ENCODE measurements around the gene MUTYH. TPM values are rescaled to one million over a fixed set of nuclear protein-coding genes. Genes with fewer than 3 reads are reported as not detected.
A peak's percentile ranks its signal among the peaks of the same experiment; 100 is the strongest.

Gene MUTYH
- total and polyA plus RNA-seq, 2 of the 8 experiments (the other 6 are each of a cell fraction or from before 2014, with no cell fraction given) = 51.9 to 65.7 TPM

DNA sequence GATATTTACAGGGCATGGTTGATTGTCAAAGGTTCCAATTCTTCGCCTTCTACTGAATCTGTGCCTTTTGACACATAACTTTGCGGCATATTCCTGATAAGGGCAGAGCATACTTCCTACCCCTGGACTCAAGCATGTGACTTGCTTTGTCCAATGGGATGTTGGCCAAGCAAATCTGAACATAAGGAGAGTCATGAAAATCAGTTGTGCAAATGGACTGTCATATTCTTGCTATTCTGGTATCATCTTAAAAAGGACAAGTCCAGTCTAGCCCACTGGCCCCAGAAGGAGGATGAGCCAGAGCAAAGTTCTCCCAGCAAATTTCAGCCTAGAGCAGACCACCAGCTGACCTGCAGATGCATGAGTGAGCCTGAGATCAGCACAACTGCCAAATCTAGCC, 41.0 kb upstream of the MUTYH start:
- H3K4me1 ChIP-seq (replicated peaks in 1 of 4; ENCODE audit: control insufficient read depth in 3 of 4, insufficient read depth in 4 of 4, low read length in 3 of 4) = no peaks in the 10 kb centered on the region
- no peaks in the 10 kb centered on the region for H3K36me3 ChIP-seq (ENCODE audit: control insufficient read depth in 2 of 4, insufficient read depth in 4 of 4, low read length in 3 of 4)
- H4K91ac ChIP-seq (replicated peaks; ENCODE audit: insufficient read length, low read length) = no peak overlapping the region
- CTCF ChIA-PET (ENCODE audit: partially characterized antibody) = interaction anchor here (2.0 kb wide), 1 partner anchor 9 kb away, joined by 5 read pairs; no protein-coding TSS in a partner anchor
- H3K23ac ChIP-seq (ENCODE audit: insufficient read length) = no peak overlapping the region
- H3K27me3 ChIP-seq (replicated peaks in 1 of 4; ENCODE audit: control insufficient read depth in 3 of 4, extremely low read depth in 1 of 4, insufficient read depth in 3 of 4, low read length in 3 of 4) = no peaks in the 10 kb centered on the region
- H2BK12ac ChIP-seq (ENCODE audit: low read depth, low read length) = no peak overlapping the region
- H3K9me3 ChIP-seq (ENCODE audit: insufficient read depth in 2 of 2, low read depth in 1 of 2, low read length in 1 of 2) = no peaks in the 10 kb centered on the region
- no peak overlapping the region for H2AFZ ChIP-seq (ENCODE audit: low read length)
- H2BK15ac ChIP-seq (ENCODE audit: low read length) = no peak overlapping the region
- 0 out of 2 replicates have a peak overlapping the region, but pooled peaks have one; percentile 15 for H3K27ac ChIP-seq (ENCODE audit: low read depth, low read length)
- H3K9ac ChIP-seq (replicated peaks in 1 of 4; ENCODE audit: extremely low read depth in 1 of 4, low read depth in 3 of 4, low read length in 3 of 4) = no peak overlapping the region
- no peak overlapping the region for H3K4ac ChIP-seq (replicated peaks; ENCODE audit: insufficient read length, low read depth, low read length)
- TF ChIP-seq CREB1 (IDR thresholded peaks at IDR 0.05) (no peak), RNF2 (IDR thresholded peaks at IDR 0.05; ENCODE audit: borderline replicate concordance, low read depth, low read length, missing control alignments, poor library complexity, severe bottlenecking) (no peak), PHF8 (conservative IDR thresholded peaks at IDR 0.05; ENCODE audit: low read depth, low read length) (no peak), HDAC2 (IDR thresholded peaks at IDR 0.05; ENCODE audit: borderline replicate concordance in 1 of 2, low read depth in 2 of 2, low read length in 2 of 2) (no peak), SIX5 (IDR thresholded peaks at IDR 0.05; ENCODE audit: low read depth, low read length) (no peak), SIRT6 (IDR thresholded peaks at IDR 0.05; ENCODE audit: low read length) (no peak)
- no peak overlapping the region for H2BK20ac ChIP-seq (ENCODE audit: low read length)
- no peak overlapping the region for H3K4me2 ChIP-seq (ENCODE audit: insufficient read depth in 1 of 2, low read depth in 2 of 2, low read length in 2 of 2)
- DNase-seq (ENCODE audit: low read depth in 1 of 2, low spot score in 2 of 2) (no peak), FAIRE-seq (no peak)
- 85% methylated on average over 2 of the region's 2 CpGs; no CpG with 5 or more reads in 1 of the 2 experiments for WGBS, 2 experiments (ENCODE audit: extremely low coverage in 1 of 2, insufficient coverage in 1 of 2, insufficient read length in 1 of 2, insufficient replicate concordance in 2 of 2, low coverage in 1 of 2, low lambda C conversion rate in 2 of 2, missing lambda C conversion rate in 1 of 2)
- no peak overlapping the region for H4K5ac ChIP-seq (ENCODE audit: insufficient read length, low read depth, low read length)
- H3K79me1 ChIP-seq (ENCODE audit: low read depth, low read length) = no peaks in the 10 kb centered on the region
- H2BK5ac ChIP-seq (ENCODE audit: low read depth, low read length) = no peak overlapping the region
- POLR2A ChIA-PET (ENCODE audit: partially characterized antibody) = no interaction called here
- H4K8ac ChIP-seq (ENCODE audit: extremely low read depth, insufficient read depth, low read length) = no peak overlapping the region
- H3K14ac ChIP-seq (ENCODE audit: insufficient read length) = no peak overlapping the region
- no peak overlapping the region for H3K56ac ChIP-seq (replicated peaks; ENCODE audit: insufficient read length, low read depth, low read length)
- H2AK5ac ChIP-seq (ENCODE audit: low read depth, low read length) = no peak overlapping the region
- H4K20me1 ChIP-seq (replicated peaks in 1 of 2; ENCODE audit: control insufficient read depth in 1 of 2, insufficient read depth in 2 of 2, low read length in 2 of 2) = no peaks in the 10 kb centered on the region
- H2BK120ac ChIP-seq (replicated peaks; ENCODE audit: low read depth, low read length) = no peak overlapping the region
- H3K23me2 ChIP-seq (ENCODE audit: low read depth, low read length) = no peaks in the 10 kb centered on the region
- H3K79me2 ChIP-seq (ENCODE audit: control insufficient read depth in 1 of 2, insufficient read depth in 2 of 2, low read length in 2 of 2) = no peaks in the 10 kb centered on the region
- H3K18ac ChIP-seq (ENCODE audit: extremely low read depth, low read length) = no peak overlapping the region
- no peak overlapping the region for H3K4me3 ChIP-seq (ENCODE audit: extremely low read depth in 1 of 4, insufficient read depth in 2 of 4, low read depth in 3 of 4, low read length in 4 of 4)
